MM.1S (cell line): ENCODE measurements around the gene EZH2.

Source experiments
- DNase-seq: peaks from one replicate; pipeline ENCODE4 v3.0.0-alpha.2; 2015
- H2AFZ ChIP-seq: fragments of 300-600 bp; sonication (generic); 2 replicates; pipeline ENCODE4 v1.6.0; 2016; ENCODE audit warnings: antibody characterized with exemption, low read length
- H3F3A ChIP-seq: fragments of 300-600 bp; sonication (generic); 2 replicates; pipeline ENCODE4 v1.6.1; 2016; ENCODE audit warnings: mild to moderate bottlenecking, antibody characterized with exemption, low read length, moderate library complexity, mixed read lengths; ENCODE audit not compliant: insufficient read depth
- H3K27ac ChIP-seq: fragments of 300-600 bp; sonication (generic); 2 replicates; pipeline ENCODE4 v1.5.1; 2016; ENCODE audit warnings: mild to moderate bottlenecking, low read length
- H3K27me3 ChIP-seq: fragments of 300-600 bp; sonication (generic); replicated peaks from 2 replicates; pipeline ENCODE4 v1.6.0; 2016; ENCODE audit warnings: low read length; ENCODE audit not compliant: insufficient read depth
- H3K36me3 ChIP-seq: fragments of 300-600 bp; sonication (generic); replicated peaks from 2 replicates; pipeline ENCODE4 v1.6.1; 2016; ENCODE audit warnings: mild to moderate bottlenecking, low read length, mixed read lengths; ENCODE audit not compliant: insufficient read depth
- H3K4me1 ChIP-seq: fragments of 300-600 bp; sonication (generic); 2 replicates; pipeline ENCODE4 v1.6.1; 2016; ENCODE audit warnings: low read length, mixed read lengths
- H3K4me2 ChIP-seq: fragments of 300-600 bp; sonication (generic); 2 replicates; pipeline ENCODE4 v1.6.0; 2016; ENCODE audit warnings: low read depth, low read length
- H3K4me3 ChIP-seq: fragments of 300-600 bp; sonication (generic); 2 replicates; pipeline ENCODE4 v1.5.1; 2016; ENCODE audit warnings: low read length, mixed read lengths
- H3K79me2 ChIP-seq: fragments of 300-600 bp; sonication (generic); 2 replicates; pipeline ENCODE4 v1.6.1; 2016; ENCODE audit warnings: mixed run types, low read length, mixed read lengths
- H3K9ac ChIP-seq: fragments of 300-600 bp; sonication (generic); 2 replicates; pipeline ENCODE4 v1.6.1; 2016; ENCODE audit warnings: low read length, mixed read lengths
- H3K9me2 ChIP-seq: fragments of 300-600 bp; sonication (generic); replicated peaks from 2 replicates; pipeline ENCODE4 v1.6.1; 2016; ENCODE audit warnings: mild to moderate bottlenecking, low read length, mixed read lengths; ENCODE audit not compliant: insufficient read depth
- H3K9me3 ChIP-seq: fragments of 300-600 bp; sonication (generic); replicated peaks from 2 replicates; pipeline ENCODE4 v1.6.1; 2016; ENCODE audit warnings: mild to moderate bottlenecking, low read length, mixed read lengths; ENCODE audit not compliant: insufficient read depth
- H4K20me1 ChIP-seq: fragments of 300-600 bp; sonication (generic); 2 replicates; pipeline ENCODE4 v1.6.1; 2016; ENCODE audit warnings: mild to moderate bottlenecking, low read length, moderate library complexity, mixed read lengths; ENCODE audit not compliant: insufficient read depth
- EZH2 ChIP-seq: fragments of 300-600 bp; sonication (generic); optimal IDR thresholded peaks from 2 replicates; pipeline ENCODE3; 2017; ENCODE audit warnings: low read depth, mild to moderate bottlenecking, antibody characterized with exemption, low read length, mixed read lengths
- EZH2phosphoT487 ChIP-seq: fragments of 300-600 bp; sonication (generic); IDR thresholded peaks from 2 replicates; pipeline ENCODE4 v1.6.1; 2018; ENCODE audit warnings: antibody characterized with exemption, low read length
- TF ChIP-seq, protein P1 (sequence below): fragments of 300-600 bp; sonication (generic); IDR thresholded peaks from 2 replicates; pipeline ENCODE4 v1.5.1; 2016; ENCODE audit warnings: antibody characterized with exemption, low read length, mixed read lengths

EZH2 gene

GRCh38 chr7:148773334-148773733, 110.8 kb downstream of the EZH2 start:
- H3K9me3 ChIP-seq = no peaks in the 10 kb centered on the region
- peaks cover 25% of the 10 kb centered on the region for H3K4me1 ChIP-seq
- peak overlapping the region; percentile 17; the same call in 1 of the 2 replicates for H3K9ac ChIP-seq
- peak overlapping the region; percentile 30; the same call in 1 of the 2 replicates for H3K4me2 ChIP-seq
- DNase-seq = peak; percentile 93
- TF ChIP-seq EZH2phosphoT487 (no peak), EZH2 (no peak)
- TF ChIP-seq, protein P1, sequence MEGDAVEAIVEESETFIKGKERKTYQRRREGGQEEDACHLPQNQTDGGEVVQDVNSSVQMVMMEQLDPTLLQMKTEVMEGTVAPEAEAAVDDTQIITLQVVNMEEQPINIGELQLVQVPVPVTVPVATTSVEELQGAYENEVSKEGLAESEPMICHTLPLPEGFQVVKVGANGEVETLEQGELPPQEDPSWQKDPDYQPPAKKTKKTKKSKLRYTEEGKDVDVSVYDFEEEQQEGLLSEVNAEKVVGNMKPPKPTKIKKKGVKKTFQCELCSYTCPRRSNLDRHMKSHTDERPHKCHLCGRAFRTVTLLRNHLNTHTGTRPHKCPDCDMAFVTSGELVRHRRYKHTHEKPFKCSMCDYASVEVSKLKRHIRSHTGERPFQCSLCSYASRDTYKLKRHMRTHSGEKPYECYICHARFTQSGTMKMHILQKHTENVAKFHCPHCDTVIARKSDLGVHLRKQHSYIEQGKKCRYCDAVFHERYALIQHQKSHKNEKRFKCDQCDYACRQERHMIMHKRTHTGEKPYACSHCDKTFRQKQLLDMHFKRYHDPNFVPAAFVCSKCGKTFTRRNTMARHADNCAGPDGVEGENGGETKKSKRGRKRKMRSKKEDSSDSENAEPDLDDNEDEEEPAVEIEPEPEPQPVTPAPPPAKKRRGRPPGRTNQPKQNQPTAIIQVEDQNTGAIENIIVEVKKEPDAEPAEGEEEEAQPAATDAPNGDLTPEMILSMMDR = no peak
- no peak overlapping the region for H3K4me3 ChIP-seq
- H3K9me2 ChIP-seq = no peaks in the 10 kb centered on the region
- H3K36me3 ChIP-seq = peaks cover 15% of the 10 kb centered on the region; the same call in 1 of the 2 replicates
- H3K27ac ChIP-seq = peak overlapping the region; percentile 81
- peaks cover 34% of the 10 kb centered on the region for H3F3A ChIP-seq
- no peaks in the 10 kb centered on the region for H3K27me3 ChIP-seq
- peaks cover 79% of the 10 kb centered on the region for H3K79me2 ChIP-seq
- no peak overlapping the region for H2AFZ ChIP-seq
- H4K20me1 ChIP-seq = no peaks in the 10 kb centered on the region; the same call in 1 of the 2 replicates

DNA sequence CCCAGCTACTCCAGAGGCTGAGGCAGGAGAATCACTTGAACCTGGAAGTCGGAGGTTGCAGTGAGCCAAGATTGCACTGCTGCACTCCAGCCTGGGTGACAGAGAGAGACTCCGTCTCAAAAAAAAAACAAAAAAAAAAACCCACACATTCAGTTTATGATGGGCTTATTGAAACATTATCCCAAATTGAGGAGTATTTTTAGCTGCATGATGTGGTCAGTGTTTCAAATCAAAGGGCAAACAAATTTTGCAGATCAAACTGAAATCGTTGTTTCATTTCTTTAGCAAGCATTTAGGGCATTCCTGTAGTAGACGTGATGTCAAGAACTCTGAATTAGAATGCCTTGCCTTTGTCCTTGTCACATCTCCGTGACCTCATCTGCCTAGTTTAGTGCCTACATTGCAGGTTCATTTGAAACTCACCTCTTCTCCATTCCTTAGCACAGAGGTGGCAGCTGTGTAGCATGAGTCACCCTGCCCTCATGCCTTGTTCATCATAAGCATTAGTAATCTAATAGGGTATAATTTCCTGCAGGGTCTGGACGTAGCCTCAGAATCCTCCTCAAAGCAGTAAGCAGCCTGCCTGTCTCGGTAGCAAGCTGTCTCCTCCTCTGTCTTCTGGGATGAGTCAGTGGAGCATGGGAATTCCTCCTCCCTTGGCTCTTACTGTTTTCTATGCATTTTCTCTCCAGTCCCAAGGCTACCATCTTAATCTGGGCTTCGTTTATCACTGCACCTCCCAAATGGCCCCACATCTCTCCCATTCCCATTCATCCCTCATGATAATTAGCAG, 111.6 kb downstream of the EZH2 start:
- Histone ChIP-seq H3K79me2 (peaks cover 80% of the 10 kb centered on the region), H3K36me3 (peaks cover 20% of the 10 kb centered on the region; the same call in 1 of the 2 replicates), H2AFZ (no peak overlapping the region), H3F3A (peaks cover 34% of the 10 kb centered on the region), H3K27ac (peak overlapping the region; percentile 81), H3K27me3 (no peaks in the 10 kb centered on the region), H3K4me2 (peak overlapping the region; percentile 30; the same call in 1 of the 2 replicates), H3K9ac (peak overlapping the region; percentile 17; the same call in 1 of the 2 replicates), H3K4me3 (no peak overlapping the region), H3K4me1 (peaks cover 25% of the 10 kb centered on the region), H4K20me1 (no peaks in the 10 kb centered on the region; the same call in 1 of the 2 replicates), H3K9me2 (no peaks in the 10 kb centered on the region), H3K9me3 (no peaks in the 10 kb centered on the region)
- DNase-seq = peak; percentile 68
- no peak for TF ChIP-seq EZH2
- TF ChIP-seq, protein P1 = no peak
- TF ChIP-seq EZH2phosphoT487 = no peak

- peaks cover 28% of the 10 kb centered on the region for H3K36me3 ChIP-seq
- H3K27me3 ChIP-seq = no peaks in the 10 kb centered on the region
- H3F3A ChIP-seq = peaks cover 40% of the 10 kb centered on the region
- TF ChIP-seq EZH2 (no peak), EZH2phosphoT487 (no peak)
- TF ChIP-seq, protein P1 = no peak
- H3K9ac ChIP-seq = no peak overlapping the region
- no peaks in the 10 kb centered on the region; the same call in 1 of the 2 replicates for H4K20me1 ChIP-seq
- H3K4me3 ChIP-seq = no peak overlapping the region
- H2AFZ ChIP-seq = no peak overlapping the region
- no peak for DNase-seq
- H3K4me2 ChIP-seq = no peak overlapping the region
- peaks cover 86% of the 10 kb centered on the region for H3K79me2 ChIP-seq
- H3K4me1 ChIP-seq = peaks cover 25% of the 10 kb centered on the region
- no peak overlapping the region for H3K27ac ChIP-seq
- H3K9me2 ChIP-seq = no peaks in the 10 kb centered on the region
- no peaks in the 10 kb centered on the region for H3K9me3 ChIP-seq
Observed at GRCh38 chr7:148770004-148770403, 114.1 kb downstream of the EZH2 start.
